CD14-positive monocyte (primary cell): ENCODE measurements around the gene INPP4B. TPM values are rescaled to one million over a fixed set of nuclear protein-coding genes. Genes with fewer than 3 reads are reported as not detected.

ENCODE experiments used
- DNase-seq, 3 donors: peaks; one replicate each; pipeline ENCODE4 v3.0.0-alpha.2; 2011 to 2022
- H2AFZ ChIP-seq: 2 replicates; pipeline ENCODE4 v1.6.0; 2012; ENCODE audit warnings: mild to moderate bottlenecking, low read depth, low read length, inconsistent platforms; ENCODE audit not compliant: insufficient read depth, poor library complexity, severe bottlenecking
- H3K27ac ChIP-seq, 2 donors: 1 replicate in 1 of 2; 2 replicates in 1 of 2; pipeline ENCODE4 v1.5.1; 2012 to 2013; ENCODE audit warnings: low read length in 2 of 2, control low read depth in 1 of 2, inconsistent platforms in 1 of 2, low read depth in 1 of 2, mild to moderate bottlenecking in 1 of 2
- H3K27me3 ChIP-seq, 2 donors: one replicate each; pipeline versions ENCODE4 v1.6.0 to v1.6.1; 2011 to 2013; ENCODE audit warnings: low read length in 2 of 2; ENCODE audit not compliant: control insufficient read depth in 2 of 2, insufficient read depth in 2 of 2
- H3K36me3 ChIP-seq, 2 donors: replicated peaks in 1 of 2; 1 replicate in 1 of 2; 2 replicates in 1 of 2; pipeline versions ENCODE4 v1.5.1 to v1.6.1; 2012 to 2013; ENCODE audit warnings: low read length in 2 of 2, control low read depth in 1 of 2, inconsistent platforms in 1 of 2, mild to moderate bottlenecking in 1 of 2; ENCODE audit not compliant: insufficient read depth in 2 of 2, control insufficient read depth in 1 of 2
- H3K4me1 ChIP-seq, 2 donors: 1 replicate in 1 of 2; 2 replicates in 1 of 2; pipeline versions ENCODE4 v1.5.1 to v1.6.1; 2012 to 2013; ENCODE audit warnings: low read length in 2 of 2, control low read depth in 1 of 2, inconsistent platforms in 1 of 2, mild to moderate bottlenecking in 1 of 2, moderate library complexity in 1 of 2; ENCODE audit not compliant: insufficient read depth in 2 of 2, control insufficient read depth in 1 of 2
- H3K4me2 ChIP-seq: replicated peaks from 2 replicates; pipeline ENCODE3; 2012; ENCODE audit warnings: low read length, moderate library complexity, mild to moderate bottlenecking; ENCODE audit not compliant: poor library complexity, severe bottlenecking; ENCODE audit errors: extremely low read depth
- H3K4me3 ChIP-seq, 3 experiments: fragments of 200-600 bp in 1 of 3; sonication (generic) in 1 of 3; replicated peaks in 1 of 3; 1 replicate in 2 of 3; 2 replicates in 1 of 3; pipeline ENCODE4 v1.5.1; 2011 to 2013; ENCODE audit warnings: low read length in 3 of 3, mild to moderate bottlenecking in 3 of 3, control low read depth in 2 of 3, low read depth in 2 of 3, inconsistent platforms in 1 of 3, moderate library complexity in 1 of 3
- H3K79me2 ChIP-seq: 2 replicates; pipeline ENCODE4 v1.6.0; 2012; ENCODE audit warnings: mild to moderate bottlenecking, control low read depth, inconsistent platforms, low read length, moderate library complexity; ENCODE audit not compliant: insufficient read depth
- H3K9ac ChIP-seq: 2 replicates; pipeline ENCODE4 v1.6.0; 2017; ENCODE audit warnings: low read length, mild to moderate bottlenecking; ENCODE audit not compliant: insufficient read depth, poor library complexity, severe bottlenecking
- H3K9me3 ChIP-seq, 2 donors: replicated peaks in 1 of 2; 1 replicate in 1 of 2; 2 replicates in 1 of 2; pipeline versions ENCODE4 v1.5.1 to v1.6.1; 2012 to 2013; ENCODE audit warnings: low read length in 2 of 2, control low read depth in 1 of 2; ENCODE audit not compliant: control insufficient read depth in 1 of 2, insufficient read depth in 1 of 2
- H4K20me1 ChIP-seq: 2 replicates; pipeline ENCODE4 v1.6.0; 2012; ENCODE audit warnings: mild to moderate bottlenecking, low read length, control low read depth, moderate library complexity; ENCODE audit not compliant: insufficient read depth
- H3K27ac Mint-ChIP-seq, 7 donors: one replicate each; pipeline ENCODE4 v1.8.0; 2020; ENCODE audit warnings: mild to moderate bottlenecking in 7 of 7, mixed read lengths in 7 of 7, moderate library complexity in 6 of 7, inconsistent platforms in 2 of 7
- H3K27me3 Mint-ChIP-seq, 3 donors: one replicate each; pipeline ENCODE4 v1.8.0; 2021 to 2022; ENCODE audit warnings: low read depth in 3 of 3, mild to moderate bottlenecking in 3 of 3, mixed read lengths in 3 of 3, moderate library complexity in 3 of 3, inconsistent platforms in 1 of 3
- H3K36me3 Mint-ChIP-seq, 2 donors: one replicate each; pipeline ENCODE4 v1.8.0; 2020; ENCODE audit warnings: mixed read lengths in 2 of 2, inconsistent platforms in 1 of 2, mild to moderate bottlenecking in 1 of 2
- H3K4me1 Mint-ChIP-seq: one replicate; pipeline ENCODE4 v1.8.0; 2020; ENCODE audit warnings: mild to moderate bottlenecking, mixed read lengths
- H3K4me3 Mint-ChIP-seq, 2 donors: one replicate each; pipeline ENCODE4 v1.8.0; 2020; ENCODE audit warnings: mild to moderate bottlenecking in 2 of 2, mixed read lengths in 2 of 2, moderate library complexity in 1 of 2
- H3K9me3 Mint-ChIP-seq, 7 donors: one replicate each; pipeline ENCODE4 v1.8.0; 2020 to 2022; ENCODE audit warnings: mixed read lengths in 7 of 7, mild to moderate bottlenecking in 6 of 7, moderate library complexity in 6 of 7, inconsistent platforms in 2 of 7
- WGBS: methylation state at CpG from one replicate; pipeline ENCODE4 v1.1.5; 2013; ENCODE audit warnings: missing lambda C conversion rate; ENCODE audit not compliant: insufficient coverage; 5-methylcytosine and 5-hydroxymethylcytosine counted together
- intact Hi-C, 2 donors: fragments of 100-400 bp; cut with micrococcal nuclease; formaldehyde crosslinking; loops; one replicate each; pipeline versions ENCODE4 v1.15.0 to v1.15.1; 2023
- polyA plus RNA-seq, 3 donors: library from polyadenylated mRNA; depleted of rRNA in 1 of 3; unstranded in 2 of 3; stranded (reverse) in 1 of 3; fragments of 300-500 nt in 2 of 3; fragments of >200 nt in 1 of 3; fragmentation: Illumina TruSeq in 2 of 3; gene quantifications; 1 replicate in 2 of 3; 2 replicates in 1 of 3; pipeline ENCODE4 v1.2.3, GENCODE V29; 2012 to 2021
- TF ChIP-seq, protein P1 (sequence below): fragments of 200-600 bp; IDR thresholded peaks from one replicate; pipeline ENCODE4 v1.8.0; 2022; ENCODE audit warnings: antibody characterized with exemption, mild to moderate bottlenecking

INPP4B gene
- polyA plus RNA-seq, 3 donors = 0.13 to 0.38 (median 0.22) TPM

DNA sequence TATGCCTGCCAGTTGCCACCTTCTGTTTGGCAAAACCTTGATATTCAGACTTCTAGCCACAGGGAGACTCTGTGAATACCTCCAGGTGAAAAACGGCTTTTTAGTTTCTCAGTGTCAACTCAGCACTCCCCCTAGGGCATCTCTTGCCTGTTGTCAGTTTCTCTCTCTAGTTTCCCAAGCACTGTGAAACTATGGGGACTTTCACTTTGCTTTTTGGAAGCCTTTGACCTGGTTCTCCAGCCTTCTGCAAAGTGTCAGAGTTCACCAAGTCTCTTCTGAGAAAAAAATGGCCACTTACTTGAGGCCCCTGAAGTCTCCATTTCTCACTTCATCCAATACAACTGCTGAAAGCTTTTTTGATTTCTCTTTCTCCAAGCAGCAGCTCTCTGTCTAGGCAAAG is 521.5 kb downstream of the INPP4B start:
- no peak for DNase-seq
- Histone ChIP-seq H2AFZ (no peak overlapping the region), H3K4me2 (no peak overlapping the region), H3K9me3 (no peaks in the 10 kb centered on the region), H3K79me2 (no peaks in the 10 kb centered on the region), H3K36me3 (no peaks in the 10 kb centered on the region), H4K20me1 (no peaks in the 10 kb centered on the region), H3K9ac (no peak overlapping the region), H3K27ac (no peak overlapping the region), H3K4me1 (no peaks in the 10 kb centered on the region), H3K4me3 (no peak overlapping the region), H3K27me3 (no peaks in the 10 kb centered on the region)
- 67% methylated on average over 1 of the region's 1 CpG for WGBS
- intact Hi-C loops = no loop called here
- TF ChIP-seq, protein P1, sequence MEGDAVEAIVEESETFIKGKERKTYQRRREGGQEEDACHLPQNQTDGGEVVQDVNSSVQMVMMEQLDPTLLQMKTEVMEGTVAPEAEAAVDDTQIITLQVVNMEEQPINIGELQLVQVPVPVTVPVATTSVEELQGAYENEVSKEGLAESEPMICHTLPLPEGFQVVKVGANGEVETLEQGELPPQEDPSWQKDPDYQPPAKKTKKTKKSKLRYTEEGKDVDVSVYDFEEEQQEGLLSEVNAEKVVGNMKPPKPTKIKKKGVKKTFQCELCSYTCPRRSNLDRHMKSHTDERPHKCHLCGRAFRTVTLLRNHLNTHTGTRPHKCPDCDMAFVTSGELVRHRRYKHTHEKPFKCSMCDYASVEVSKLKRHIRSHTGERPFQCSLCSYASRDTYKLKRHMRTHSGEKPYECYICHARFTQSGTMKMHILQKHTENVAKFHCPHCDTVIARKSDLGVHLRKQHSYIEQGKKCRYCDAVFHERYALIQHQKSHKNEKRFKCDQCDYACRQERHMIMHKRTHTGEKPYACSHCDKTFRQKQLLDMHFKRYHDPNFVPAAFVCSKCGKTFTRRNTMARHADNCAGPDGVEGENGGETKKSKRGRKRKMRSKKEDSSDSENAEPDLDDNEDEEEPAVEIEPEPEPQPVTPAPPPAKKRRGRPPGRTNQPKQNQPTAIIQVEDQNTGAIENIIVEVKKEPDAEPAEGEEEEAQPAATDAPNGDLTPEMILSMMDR = no peak
- Mint-ChIP-seq H3K27ac (no peak overlapping the region), H3K36me3 (no peaks in the 10 kb centered on the region), H3K4me1 (no peaks in the 10 kb centered on the region), H3K4me3 (no peak overlapping the region), H3K9me3 (peaks cover 2 to 10% (median 3%) of the 10 kb centered on the region in 7 donors), H3K27me3 (no peaks in the 10 kb centered on the region)

DNA sequence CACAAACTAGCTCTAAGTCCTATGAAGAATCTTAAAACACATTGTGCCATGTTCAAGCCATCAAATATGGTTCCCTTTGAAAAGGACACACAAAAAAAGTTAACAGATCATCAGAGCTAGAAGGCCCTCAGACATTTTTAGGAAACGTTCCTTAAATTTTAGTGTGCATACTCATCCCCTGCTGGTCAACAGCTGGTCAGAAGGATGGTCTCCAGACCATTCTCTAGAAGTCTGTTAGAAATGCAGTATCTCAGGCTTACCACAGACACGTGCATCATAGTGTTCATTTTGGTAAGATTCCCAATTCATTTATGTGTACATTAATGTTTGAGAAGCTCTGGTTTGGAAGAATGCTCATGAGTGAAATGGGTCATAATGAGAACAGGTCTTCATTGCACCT is 523.1 kb downstream of the INPP4B start:
- Histone ChIP-seq H4K20me1 (no peaks in the 10 kb centered on the region), H3K4me3 (no peak overlapping the region), H3K9me3 (no peaks in the 10 kb centered on the region), H2AFZ (no peak overlapping the region), H3K27me3 (no peaks in the 10 kb centered on the region), H3K79me2 (no peaks in the 10 kb centered on the region), H3K4me1 (no peaks in the 10 kb centered on the region), H3K27ac (no peak overlapping the region), H3K4me2 (no peak overlapping the region), H3K36me3 (no peaks in the 10 kb centered on the region), H3K9ac (no peak overlapping the region)
- Mint-ChIP-seq H3K36me3 (no peaks in the 10 kb centered on the region), H3K4me1 (no peaks in the 10 kb centered on the region), H3K27me3 (no peaks in the 10 kb centered on the region), H3K4me3 (no peak overlapping the region), H3K27ac (no peak overlapping the region), H3K9me3 (peaks cover 2 to 10% (median 6%) of the 10 kb centered on the region in 7 donors)
- TF ChIP-seq, protein P1 = no peak
- no peak for DNase-seq
- 100% methylated on average over 1 of the region's 2 CpGs for WGBS
- intact Hi-C loops = no loop called here
